Astrocyte (in vitro differentiated cells and primary cell): ENCODE results near the gene ADARB2.

Source experiments
- CTCF ChIP-seq: IDR thresholded peaks from 2 replicates; pipeline ENCODE4 v1.5.1; 2011; ENCODE audit warnings: low read depth, mild to moderate bottlenecking, inconsistent platforms, low read length, moderate library complexity; ENCODE audit not compliant: insufficient read depth
- EZH2 ChIP-seq: IDR thresholded peaks from 2 replicates; pipeline ENCODE4 v1.6.1; 2012; ENCODE audit warnings: mild to moderate bottlenecking, low read length, inconsistent platforms; ENCODE audit not compliant: insufficient read depth

- no peak for TF ChIP-seq CTCF
- TF ChIP-seq EZH2: no peak
Measured at GRCh38 chr10:1395025-1395480, 342.3 kb downstream of the ADARB2 start.
